Measurements from ENCODE around the gene CELSR1.

Gene CELSR1

DNA sequence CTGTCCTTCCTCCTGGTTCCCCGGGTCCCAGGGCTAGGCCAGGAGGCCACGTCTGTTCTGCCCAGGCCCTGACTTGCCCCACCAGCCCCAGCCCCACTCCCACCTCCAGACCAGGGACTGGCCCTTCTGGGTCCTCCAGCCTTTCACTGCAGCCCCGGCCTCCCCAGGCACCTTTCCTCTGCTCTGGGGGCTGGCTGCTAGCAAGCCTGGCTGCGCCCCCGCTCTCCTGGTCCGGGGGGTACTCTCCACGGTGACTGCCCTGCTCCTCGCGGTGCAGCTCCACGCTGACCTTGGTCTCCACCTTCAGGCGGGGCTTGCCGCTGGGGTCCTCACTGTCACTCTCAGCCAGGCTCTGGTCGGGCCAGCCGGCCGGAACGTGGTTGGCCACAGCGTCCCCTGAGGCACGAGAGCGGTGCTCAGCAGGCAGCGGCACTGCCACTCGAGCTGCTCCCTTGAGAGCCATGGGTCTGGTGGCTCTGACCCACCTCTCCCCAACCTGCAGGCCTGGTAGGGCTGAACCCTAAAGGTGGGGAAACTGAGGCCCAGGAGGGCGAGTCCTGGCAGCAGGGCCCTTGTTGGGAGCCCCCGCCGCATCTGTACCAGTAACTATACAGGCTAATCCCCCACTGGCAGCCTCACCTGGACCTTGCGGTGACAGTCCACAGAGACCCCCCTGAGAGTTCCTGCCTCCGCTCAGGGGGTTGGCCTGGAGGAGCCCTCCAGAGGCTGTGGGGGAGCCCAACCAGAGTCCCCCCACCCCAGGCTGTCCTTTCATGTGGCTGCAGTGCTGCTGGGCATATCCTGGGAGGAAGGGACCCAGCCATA is 172.9 kb downstream of the CELSR1 start:
- H3K27ac ChIP-seq: no peak overlapping the region
- no peak for TF ChIP-seq ZFX (IDR thresholded peaks at IDR 0.05; ENCODE audit: borderline replicate concordance)
- TF ChIP-seq, protein P1, sequence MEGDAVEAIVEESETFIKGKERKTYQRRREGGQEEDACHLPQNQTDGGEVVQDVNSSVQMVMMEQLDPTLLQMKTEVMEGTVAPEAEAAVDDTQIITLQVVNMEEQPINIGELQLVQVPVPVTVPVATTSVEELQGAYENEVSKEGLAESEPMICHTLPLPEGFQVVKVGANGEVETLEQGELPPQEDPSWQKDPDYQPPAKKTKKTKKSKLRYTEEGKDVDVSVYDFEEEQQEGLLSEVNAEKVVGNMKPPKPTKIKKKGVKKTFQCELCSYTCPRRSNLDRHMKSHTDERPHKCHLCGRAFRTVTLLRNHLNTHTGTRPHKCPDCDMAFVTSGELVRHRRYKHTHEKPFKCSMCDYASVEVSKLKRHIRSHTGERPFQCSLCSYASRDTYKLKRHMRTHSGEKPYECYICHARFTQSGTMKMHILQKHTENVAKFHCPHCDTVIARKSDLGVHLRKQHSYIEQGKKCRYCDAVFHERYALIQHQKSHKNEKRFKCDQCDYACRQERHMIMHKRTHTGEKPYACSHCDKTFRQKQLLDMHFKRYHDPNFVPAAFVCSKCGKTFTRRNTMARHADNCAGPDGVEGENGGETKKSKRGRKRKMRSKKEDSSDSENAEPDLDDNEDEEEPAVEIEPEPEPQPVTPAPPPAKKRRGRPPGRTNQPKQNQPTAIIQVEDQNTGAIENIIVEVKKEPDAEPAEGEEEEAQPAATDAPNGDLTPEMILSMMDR (IDR thresholded peaks at IDR 0.05): no peak

DNA sequence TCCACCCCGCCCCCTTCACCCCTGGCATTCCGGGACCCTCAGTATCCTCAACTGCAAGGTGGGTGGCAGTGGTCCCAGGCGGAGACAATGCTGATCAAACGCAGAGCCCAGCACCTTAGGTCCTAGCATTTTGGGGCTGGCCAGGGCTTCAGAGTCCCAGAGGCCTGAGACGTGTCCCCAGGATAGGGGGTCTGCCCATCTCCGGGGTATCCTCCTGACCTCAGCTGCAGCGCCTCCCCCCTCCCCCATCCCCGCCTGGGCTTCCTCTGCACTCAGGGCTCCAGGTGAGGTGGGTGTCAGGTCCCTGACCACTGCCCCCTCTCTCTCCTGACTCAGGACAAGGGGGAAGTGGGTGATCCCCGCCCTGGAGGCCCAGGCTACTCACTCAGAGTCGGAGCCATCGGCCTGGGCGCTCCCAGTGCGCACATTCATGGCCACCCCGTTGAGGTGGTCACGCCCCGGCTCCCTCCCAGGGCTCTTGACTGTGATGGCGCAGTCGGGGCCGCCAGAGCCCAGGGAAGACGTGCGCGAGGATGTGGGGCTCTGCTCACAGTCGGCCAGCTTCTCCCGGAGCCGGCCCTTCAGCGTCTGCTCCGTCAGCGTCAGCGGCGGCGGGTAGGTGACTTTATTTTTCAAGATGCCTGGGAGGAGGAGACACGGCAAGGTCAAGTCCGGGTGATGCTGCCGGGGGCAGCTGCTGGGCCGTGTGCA is 173.7 kb downstream of the CELSR1 start:
- H3K27ac ChIP-seq: no peak overlapping the region
- TF ChIP-seq ZFX (IDR thresholded peaks at IDR 0.05; ENCODE audit: borderline replicate concordance): no peak
- TF ChIP-seq, protein P1 (IDR thresholded peaks at IDR 0.05): no peak

DNA sequence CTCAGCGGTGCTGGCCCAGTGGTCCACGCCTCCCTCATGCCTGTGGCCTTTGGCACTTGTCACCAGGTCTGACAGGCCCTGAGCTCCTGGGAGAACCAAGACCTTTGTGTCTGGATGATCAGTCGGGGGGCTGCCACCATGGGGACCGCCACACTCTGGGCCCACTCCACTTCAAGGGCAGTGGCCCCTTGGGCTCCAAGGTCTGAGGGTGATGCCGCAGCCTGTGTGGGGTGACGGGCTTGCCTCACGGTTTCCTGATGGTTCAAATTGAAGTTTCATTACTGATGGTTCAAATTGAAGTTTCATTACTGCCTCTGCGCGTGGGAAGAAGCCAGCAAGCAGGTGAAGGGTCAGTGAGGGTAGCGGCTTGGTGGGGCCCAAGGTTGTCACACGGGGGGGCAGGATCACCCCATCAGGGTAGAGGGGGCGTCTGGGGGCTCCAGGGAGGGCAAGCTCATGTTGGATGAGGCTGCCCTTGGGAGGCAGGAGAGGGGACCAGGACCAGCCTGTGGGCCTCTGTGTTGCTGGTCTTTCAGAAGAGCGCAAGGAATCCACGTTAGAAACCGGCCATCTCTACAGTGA is 174.4 kb downstream of the CELSR1 start:
- no peak for TF ChIP-seq ZFX (IDR thresholded peaks at IDR 0.05; ENCODE audit: borderline replicate concordance)
- TF ChIP-seq, protein P1 (IDR thresholded peaks at IDR 0.05): no peak
- no peak overlapping the region for H3K27ac ChIP-seq

DNA sequence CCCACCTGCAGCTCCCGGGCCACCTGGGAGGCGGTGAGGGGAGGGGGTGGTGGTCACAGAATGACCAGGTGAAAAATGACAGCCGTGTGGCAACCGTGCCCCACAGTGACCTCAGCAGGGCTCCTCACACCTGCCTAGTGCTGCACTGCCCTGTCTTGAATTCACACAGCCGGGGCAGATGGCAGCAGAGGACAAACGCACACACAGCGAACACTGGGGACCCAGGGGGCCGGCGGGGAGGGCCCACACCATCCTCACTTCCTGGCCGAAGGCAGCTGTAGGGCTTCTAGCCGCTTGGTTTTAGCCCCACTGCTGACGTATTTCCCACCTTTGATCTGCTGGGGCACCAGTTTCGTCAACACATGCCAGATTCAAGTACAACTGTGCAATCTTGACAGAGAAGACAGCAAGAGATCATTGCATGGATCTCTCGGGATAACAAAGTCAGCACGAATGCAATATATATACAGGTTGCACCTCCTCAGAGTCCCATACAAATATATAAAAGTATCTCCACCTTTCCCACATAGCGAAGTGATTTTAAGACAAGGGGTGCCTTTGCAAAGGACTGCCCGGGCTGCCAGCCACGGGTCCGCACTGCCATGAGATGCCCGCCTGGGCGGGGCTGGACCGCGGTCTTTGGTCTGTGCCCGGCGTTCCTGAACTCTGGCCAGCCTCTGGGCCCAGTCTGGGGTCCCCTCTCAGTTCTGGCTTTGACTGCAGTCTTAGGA is 175.1 kb downstream of the CELSR1 start:
- H3K27ac ChIP-seq: peak overlapping the region; percentile 31
- TF ChIP-seq ZFX (IDR thresholded peaks at IDR 0.05; ENCODE audit: borderline replicate concordance): no peak
- TF ChIP-seq, protein P1 (IDR thresholded peaks at IDR 0.05): no peak

DNA sequence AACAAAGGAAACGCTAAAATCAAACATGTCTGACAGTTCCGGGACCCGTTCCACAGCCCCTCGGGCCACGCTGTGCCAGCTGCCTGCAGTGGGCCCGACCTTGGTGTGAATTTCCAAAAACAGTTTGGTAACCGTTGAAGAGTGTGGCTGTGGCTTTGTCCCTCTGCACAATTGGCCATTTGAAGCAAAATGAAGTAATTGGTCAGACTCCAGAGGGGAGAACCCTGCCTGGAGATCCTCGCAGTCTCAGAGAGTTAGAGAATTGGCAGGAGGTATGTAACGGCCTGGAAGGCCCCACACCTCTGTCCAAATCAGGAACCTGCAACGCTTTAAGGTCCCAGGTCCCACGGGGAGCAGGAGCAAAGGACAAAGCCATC is 175.6 kb downstream of the CELSR1 start:
- peak overlapping the region; percentile 31 for H3K27ac ChIP-seq
- TF ChIP-seq, protein P1 (IDR thresholded peaks at IDR 0.05): no peak
- TF ChIP-seq ZFX (IDR thresholded peaks at IDR 0.05; ENCODE audit: borderline replicate concordance): no peak

DNA sequence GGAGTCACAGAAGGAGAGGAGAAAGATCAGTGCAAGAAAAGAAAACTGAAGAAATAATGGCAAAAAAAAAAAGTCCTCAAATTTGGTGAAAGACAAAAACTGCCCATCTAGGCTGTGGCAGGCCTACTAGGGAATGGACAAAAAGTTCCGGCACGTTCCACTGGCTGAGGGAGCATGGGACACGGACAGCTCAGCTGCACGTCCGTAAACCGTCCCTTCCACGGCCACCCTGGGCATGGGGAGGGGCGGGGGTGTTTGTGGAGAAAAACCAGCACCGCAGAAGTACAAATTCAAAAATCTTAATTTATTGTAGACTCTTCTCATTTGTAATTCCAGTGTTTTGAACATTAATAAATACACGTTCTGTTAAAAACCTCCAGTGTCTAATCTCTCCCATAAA is 176.5 kb downstream of the CELSR1 start:
- peak overlapping the region; percentile 31 for H3K27ac ChIP-seq

More for the DNA sequence above, 176.5 kb downstream of the CELSR1 start:
- no peak for TF ChIP-seq ZFX (IDR thresholded peaks at IDR 0.05; ENCODE audit: borderline replicate concordance)
- TF ChIP-seq, protein P1 (IDR thresholded peaks at IDR 0.05): no peak

Measured in 22Rv1 (cell line).